Esophagus muscularis mucosa (tissue), 4 donors: ENCODE results near the gene KCNG1. TPM values are rescaled to one million over a fixed set of nuclear protein-coding genes. Genes with fewer than 3 reads are reported as not detected.

ENCODE experiments used
- DNase-seq: peaks from one replicate; pipeline ENCODE4 v3.0.0-alpha.2; 2017; ENCODE audit errors: extremely low spot score
- H3K27ac ChIP-seq, 4 donors: fragments of 200-600 bp; sonication (generic); replicated peaks in 1 of 4; 1 replicate in 3 of 4; 2 replicates in 1 of 4; pipeline ENCODE4 v1.5.1; 2016 to 2019; ENCODE audit warnings: mild to moderate bottlenecking in 1 of 4
- H3K27me3 ChIP-seq, 4 donors: fragments of 200-600 bp; sonication (generic); one replicate each; pipeline versions ENCODE4 v1.5.1 to v1.6.0; 2016 to 2019
- H3K36me3 ChIP-seq, 4 donors: fragments of 200-600 bp; sonication (generic); one replicate each; pipeline ENCODE4 v1.5.1; 2016 to 2019
- H3K4me1 ChIP-seq, 4 donors: fragments of 200-600 bp; sonication (generic); one replicate each; pipeline ENCODE4 v1.5.1; 2016 to 2019
- H3K4me3 ChIP-seq, 4 donors: fragments of 200-600 bp; sonication (generic); 1 replicate in 2 of 4; 2 replicates in 2 of 4; pipeline ENCODE4 v1.5.1; 2016 to 2019; ENCODE audit warnings: mild to moderate bottlenecking in 4 of 4, moderate library complexity in 1 of 4
- H3K9me3 ChIP-seq, 4 donors: fragments of 200-600 bp; sonication (generic); 1 replicate in 3 of 4; 2 replicates in 1 of 4; pipeline ENCODE4 v1.5.1; 2016 to 2019
- EP300 ChIP-seq: sonication (generic); formaldehyde crosslinking; IDR thresholded peaks from one replicate; pipeline ENCODE4 v1.6.1; 2017; ENCODE audit warnings: antibody characterized with exemption
- POLR2A ChIP-seq: fragments of 450-650 bp; IDR thresholded peaks from one replicate; pipeline ENCODE4 v1.6.1; 2017; ENCODE audit warnings: antibody characterized with exemption, moderate library complexity, mild to moderate bottlenecking, low read depth
- POLR2AphosphoS5 ChIP-seq, 2 donors: sonication (generic); formaldehyde crosslinking; IDR thresholded peaks; one replicate each; pipeline ENCODE4 v1.6.1; 2017; ENCODE audit warnings: antibody characterized with exemption in 2 of 2
- WGBS: methylation state at CpG from one replicate; pipeline ENCODE4 v1.1.5; 2018; 5-methylcytosine and 5-hydroxymethylcytosine counted together
- intact Hi-C: fragments of 100-400 bp; cut with DNase I; formaldehyde crosslinking; loops from one replicate; pipeline ENCODE4 v1.15.1; 2023
- total RNA-seq, 4 donors: library from RNA; depleted of rRNA; stranded (reverse); fragments of >200 nt; gene quantifications; one replicate each; pipeline versions ENCODE4 v1.1.0 to v1.2.1, GENCODE V29; 2016
- TF ChIP-seq, protein P1 (sequence below), 3 experiments: fragments of 200-600 bp in 2 of 3; fragments of 450-650 bp in 1 of 3; sonication (generic) in 2 of 3; IDR thresholded peaks; one replicate each; pipeline ENCODE4 v1.5.1; 2017 to 2019; ENCODE audit warnings: antibody characterized with exemption in 3 of 3, mild to moderate bottlenecking in 2 of 3, moderate library complexity in 1 of 3

The KCNG1 gene, protein sequence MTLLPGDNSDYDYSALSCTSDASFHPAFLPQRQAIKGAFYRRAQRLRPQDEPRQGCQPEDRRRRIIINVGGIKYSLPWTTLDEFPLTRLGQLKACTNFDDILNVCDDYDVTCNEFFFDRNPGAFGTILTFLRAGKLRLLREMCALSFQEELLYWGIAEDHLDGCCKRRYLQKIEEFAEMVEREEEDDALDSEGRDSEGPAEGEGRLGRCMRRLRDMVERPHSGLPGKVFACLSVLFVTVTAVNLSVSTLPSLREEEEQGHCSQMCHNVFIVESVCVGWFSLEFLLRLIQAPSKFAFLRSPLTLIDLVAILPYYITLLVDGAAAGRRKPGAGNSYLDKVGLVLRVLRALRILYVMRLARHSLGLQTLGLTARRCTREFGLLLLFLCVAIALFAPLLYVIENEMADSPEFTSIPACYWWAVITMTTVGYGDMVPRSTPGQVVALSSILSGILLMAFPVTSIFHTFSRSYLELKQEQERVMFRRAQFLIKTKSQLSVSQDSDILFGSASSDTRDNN
- 1 to 10 TPM in 1 of 4 donors, under 1 TPM in 3; 0.42 to 2.2 (median 0.64) TPM for total RNA-seq

GRCh38 chr20:51022803-51023616, at the start of gene KCNG1:
KCNG1 (minus strand) TSS chr20:51023107; CDS start chr20:51010338, 12,769 bp downstream.
- no peak within 1 kb of the TSS for H3K27ac ChIP-seq

GRCh38 chr20:51070621-51071020, 47.7 kb upstream of the KCNG1 start:
- DNase-seq: no peak
- Histone ChIP-seq H3K4me3 (no peak overlapping the region), H3K27ac (no peak overlapping the region), H3K4me1 (no peaks in the 10 kb centered on the region), H3K36me3 (no peaks in the 10 kb centered on the region), H3K9me3 (no peaks in the 10 kb centered on the region), H3K27me3 (peaks cover 0 to 50% (median 3%) of the 10 kb centered on the region in 4 donors)
- WGBS: 82% methylated on average over 4 of the region's 4 CpGs
- TF ChIP-seq POLR2A (no peak), POLR2AphosphoS5 (IDR thresholded peaks at IDR 0.05) (no peak), EP300 (no peak)
- TF ChIP-seq, protein P1, sequence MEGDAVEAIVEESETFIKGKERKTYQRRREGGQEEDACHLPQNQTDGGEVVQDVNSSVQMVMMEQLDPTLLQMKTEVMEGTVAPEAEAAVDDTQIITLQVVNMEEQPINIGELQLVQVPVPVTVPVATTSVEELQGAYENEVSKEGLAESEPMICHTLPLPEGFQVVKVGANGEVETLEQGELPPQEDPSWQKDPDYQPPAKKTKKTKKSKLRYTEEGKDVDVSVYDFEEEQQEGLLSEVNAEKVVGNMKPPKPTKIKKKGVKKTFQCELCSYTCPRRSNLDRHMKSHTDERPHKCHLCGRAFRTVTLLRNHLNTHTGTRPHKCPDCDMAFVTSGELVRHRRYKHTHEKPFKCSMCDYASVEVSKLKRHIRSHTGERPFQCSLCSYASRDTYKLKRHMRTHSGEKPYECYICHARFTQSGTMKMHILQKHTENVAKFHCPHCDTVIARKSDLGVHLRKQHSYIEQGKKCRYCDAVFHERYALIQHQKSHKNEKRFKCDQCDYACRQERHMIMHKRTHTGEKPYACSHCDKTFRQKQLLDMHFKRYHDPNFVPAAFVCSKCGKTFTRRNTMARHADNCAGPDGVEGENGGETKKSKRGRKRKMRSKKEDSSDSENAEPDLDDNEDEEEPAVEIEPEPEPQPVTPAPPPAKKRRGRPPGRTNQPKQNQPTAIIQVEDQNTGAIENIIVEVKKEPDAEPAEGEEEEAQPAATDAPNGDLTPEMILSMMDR (IDR thresholded peaks at IDR 0.05): no peak
- intact Hi-C loops: no loop called here

More at GRCh38 chr20:51022803-51023616, at the start of gene KCNG1:
- TF ChIP-seq POLR2A (no peak), POLR2AphosphoS5 (IDR thresholded peaks at IDR 0.05) (peak in 1 of 2 donors; percentile 31), EP300 (no peak)
- TF ChIP-seq, protein P1 (IDR thresholded peaks at IDR 0.05): no peak
- Histone ChIP-seq H3K4me3 (peak within 1 kb of the TSS; percentile 49 to 61 (median 55)), H3K9me3 (no peaks in the 10 kb centered on the region), H3K4me1 (peaks cover 12 to 19% (median 17%) of the 10 kb centered on the region in 4 donors), H3K27me3 (peaks cover 6 to 70% (median 18%) of the 10 kb centered on the region in 4 donors), H3K36me3 (no peaks in the 10 kb centered on the region)
- WGBS: under 1% methylated on average over 29 of the region's 108 CpGs
- intact Hi-C loops: no loop called here
- no peak for DNase-seq

DNA sequence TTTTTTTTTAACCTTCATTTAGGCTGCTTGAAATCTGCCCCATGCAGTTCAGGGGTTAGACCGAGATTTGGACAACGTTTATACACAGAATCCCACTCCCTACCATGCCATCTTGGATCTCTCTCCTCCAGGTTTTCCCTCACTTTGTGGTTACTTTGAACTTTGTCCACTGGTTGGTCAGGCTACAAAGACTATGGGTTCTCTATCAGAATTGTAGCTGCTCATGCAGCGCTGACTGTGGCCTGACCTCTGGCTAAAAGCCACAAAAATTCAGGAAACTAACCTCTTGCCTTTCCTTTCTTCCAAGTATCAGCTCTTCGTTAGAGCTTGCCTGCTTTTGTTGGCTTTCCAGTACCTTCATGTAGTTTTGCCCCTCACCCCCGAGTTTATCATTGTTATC, 44.9 kb upstream of the KCNG1 start:
- Histone ChIP-seq H3K27ac (no peak overlapping the region), H3K36me3 (no peaks in the 10 kb centered on the region), H3K27me3 (peaks cover 0 to 46% (median 1%) of the 10 kb centered on the region in 4 donors), H3K9me3 (no peaks in the 10 kb centered on the region), H3K4me1 (no peaks in the 10 kb centered on the region), H3K4me3 (no peak overlapping the region)
- TF ChIP-seq, protein P1 (IDR thresholded peaks at IDR 0.05): no peak
- WGBS: 51% methylated on average over 5 of the region's 5 CpGs
- intact Hi-C loops: no loop called here
- DNase-seq: no peak

- Histone ChIP-seq H3K36me3 (no peaks in the 10 kb centered on the region), H3K27me3 (peaks cover 0 to 36% (median 0%) of the 10 kb centered on the region in 4 donors), H3K9me3 (no peaks in the 10 kb centered on the region), H3K27ac (no peak overlapping the region), H3K4me3 (no peak overlapping the region), H3K4me1 (no peaks in the 10 kb centered on the region)
- DNase-seq: no peak
- WGBS: 79% methylated on average over 4 of the region's 4 CpGs
- intact Hi-C loops: no loop called here
- TF ChIP-seq POLR2A (no peak), EP300 (no peak), POLR2AphosphoS5 (IDR thresholded peaks at IDR 0.05) (no peak)
- TF ChIP-seq, protein P1 (IDR thresholded peaks at IDR 0.05): no peak
Measured at GRCh38 chr20:51065615-51066014, 42.7 kb upstream of the KCNG1 start.
